Keratinocyte (primary cell): Measurements from ENCODE around the gene RAB6A. TPM values are rescaled to one million over a fixed set of nuclear protein-coding genes. Genes with fewer than 3 reads are reported as not detected.
A peak's percentile ranks its signal among the peaks of the same experiment; 100 is the strongest.

ENCODE experiments used
- DNase-seq: peaks from one replicate; pipeline ENCODE4 v3.0.0-alpha.2; 2011; ENCODE audit warnings: low read depth, missing footprints, low spot score
- FAIRE-seq: peaks from 2 replicates; lab custom pipeline; 2011; peaks lifted over from hg19 to GRCh38; lab: Jason Lieb, UNC
- H2AFZ ChIP-seq: 2 replicates; pipeline ENCODE4 v1.6.0; 2012; ENCODE audit warnings: low read length, control low read depth, inconsistent platforms; ENCODE audit not compliant: control insufficient read depth
- H3K27ac ChIP-seq: 2 replicates; pipeline ENCODE4 v1.5.1; 2011; ENCODE audit warnings: low read length; ENCODE audit not compliant: control insufficient read depth, insufficient read depth
- H3K27me3 ChIP-seq: 3 replicates; pipeline ENCODE4 v1.6.0; 2011; ENCODE audit warnings: low read length; ENCODE audit not compliant: control insufficient read depth, insufficient read depth; ENCODE audit errors: extremely low read depth
- H3K36me3 ChIP-seq, 2 experiments: 2 replicates in 1 of 2; 3 replicates in 1 of 2; pipeline ENCODE4 v1.5.1; 2011; ENCODE audit warnings: low read length in 2 of 2, mild to moderate bottlenecking in 1 of 2; ENCODE audit not compliant: control insufficient read depth in 2 of 2, insufficient read depth in 2 of 2; ENCODE audit errors: extremely low read depth in 1 of 2
- H3K4me1 ChIP-seq: 3 replicates; pipeline ENCODE4 v1.5.1; 2011; ENCODE audit warnings: low read length; ENCODE audit not compliant: control insufficient read depth, insufficient read depth; ENCODE audit errors: extremely low read depth
- H3K4me2 ChIP-seq: 3 replicates; pipeline ENCODE4 v1.6.0; 2011; ENCODE audit warnings: low read depth, low read length; ENCODE audit not compliant: control insufficient read depth, insufficient read depth; ENCODE audit errors: extremely low read depth
- H3K4me3 ChIP-seq, 3 experiments: fragments of 200-600 bp in 1 of 3; sonication (generic) in 1 of 3; 2 replicates in 2 of 3; 3 replicates in 1 of 3; pipeline ENCODE4 v1.5.1; 2011 to 2016; ENCODE audit warnings: low read length in 3 of 3, mild to moderate bottlenecking in 3 of 3, control low read depth in 2 of 3, inconsistent platforms in 1 of 3, low read depth in 1 of 3, mixed read lengths in 1 of 3, mixed run types in 1 of 3, moderate library complexity in 1 of 3; ENCODE audit not compliant: control insufficient read depth in 2 of 3, insufficient read depth in 2 of 3; ENCODE audit errors: extremely low read depth in 1 of 3
- H3K79me2 ChIP-seq: 2 replicates; pipeline ENCODE4 v1.6.0; 2012; ENCODE audit warnings: low read length; ENCODE audit not compliant: control insufficient read depth, insufficient read depth
- H3K9ac ChIP-seq: 3 replicates; pipeline ENCODE4 v1.6.0; 2011; ENCODE audit warnings: low read length; ENCODE audit not compliant: control insufficient read depth, insufficient read depth; ENCODE audit errors: extremely low read depth
- H3K9me1 ChIP-seq: 3 replicates; pipeline ENCODE4 v1.6.0; 2011; ENCODE audit warnings: low read length; ENCODE audit not compliant: control insufficient read depth, insufficient read depth; ENCODE audit errors: extremely low read depth
- H3K9me3 ChIP-seq: 2 replicates; pipeline ENCODE4 v1.5.1; 2012; ENCODE audit warnings: low read depth, low read length; ENCODE audit not compliant: control insufficient read depth
- H4K20me1 ChIP-seq: 3 replicates; pipeline ENCODE4 v1.6.0; 2011; ENCODE audit warnings: low read length; ENCODE audit not compliant: control insufficient read depth, insufficient read depth; ENCODE audit errors: extremely low read depth
- CTCF ChIP-seq, 3 experiments: IDR thresholded peaks in 1 of 3; conservative IDR thresholded peaks in 1 of 3; optimal IDR thresholded peaks in 1 of 3; 2 replicates in 2 of 3; 3 replicates in 1 of 3; pipeline versions ENCODE3 to v1.5.1; 2011; ENCODE audit warnings: low read length in 3 of 3, mild to moderate bottlenecking in 3 of 3, moderate library complexity in 2 of 3, control low read depth in 1 of 3, inconsistent platforms in 1 of 3; ENCODE audit not compliant: insufficient read depth in 2 of 3; ENCODE audit errors: extremely low read depth in 1 of 3
- EZH2 ChIP-seq: IDR thresholded peaks from one replicate; pipeline ENCODE4 v1.6.1; 2012; ENCODE audit warnings: inconsistent platforms, mild to moderate bottlenecking, low read length, moderate library complexity
- dilution Hi-C: fragments of 300-500 bp; cut with MboI; formaldehyde crosslinking; loops from one replicate; pipeline ENCODE4 v1.7.0; 2020; ENCODE audit warnings: low sequenced_read_pairs; ENCODE audit not compliant: extremely low pct_ligation_motif_present
- polyA plus RNA-seq, 5 experiments: library from polyadenylated mRNA; depleted of rRNA in 3 of 5; stranded (reverse) in 3 of 5; stranded (forward) in 1 of 5; unstranded in 1 of 5; fragments of >200 nt; gene quantifications; 1 replicate in 1 of 5; 2 replicates in 3 of 5; 3 replicates in 1 of 5; pipeline versions ENCODE4 v1.2.1 to v1.2.3, GENCODE V29; 2011 to 2012; ENCODE audit warnings: missing spikeins in 2 of 5, low read depth in 1 of 5, low replicate concordance in 1 of 5

Gene RAB6A
- polyA plus RNA-seq, 1 donor (not counting 4 experiments of a cell fraction or from before 2014, with no cell fraction given), result 142 TPM

GRCh38 chr11:73645972-73646631, 114.8 kb downstream of the RAB6A start, which contains the start of gene PLEKHB1:
Gene PLEKHB1, plus strand, starts transcription at chr11:73646581. Its CDS starts 28 bp downstream, at chr11:73646609.
- H2AFZ ChIP-seq, result no peak within 1 kb of the TSS

GRCh38 chr11:73645121-73645969, 115.5 kb downstream of the RAB6A start:
- H3K9me1 ChIP-seq, result no peaks in the 10 kb centered on the region
- no peak overlapping the region for H2AFZ ChIP-seq

More at GRCh38 chr11:73645972-73646631, 114.8 kb downstream of the RAB6A start, which contains the start of gene PLEKHB1:
- Histone ChIP-seq H4K20me1 (no peaks in the 10 kb centered on the region), H3K4me2 (peak within 1 kb of the TSS; percentile 55), H3K4me3 (peak within 1 kb of the TSS in 1 of 3 experiments; percentile 49), H3K9ac (no peak within 1 kb of the TSS), H3K9me1 (no peaks in the 10 kb centered on the region), H3K27ac (no peak within 1 kb of the TSS), H3K79me2 (no peaks in the 10 kb centered on the region), H3K36me3 (no peaks in the 10 kb centered on the region), H3K27me3 (peaks cover 26% of the 10 kb centered on the region), H3K4me1 (peaks cover 14% of the 10 kb centered on the region), H3K9me3 (no peaks in the 10 kb centered on the region)
- TF ChIP-seq CTCF (optimal IDR thresholded peaks at IDR 0.05 in 1 of 3, IDR thresholded peaks at IDR 0.05 in 1 of 3, conservative IDR thresholded peaks at IDR 0.05 in 1 of 3; ENCODE audit: extremely low read depth in 1 of 3, insufficient read depth in 2 of 3, low read length in 3 of 3), result no peak
- TF ChIP-seq EZH2, result no peak
- dilution Hi-C loops, result no loop called here
- no peak for DNase-seq
- no peak for FAIRE-seq

More at GRCh38 chr11:73645121-73645969, 115.5 kb downstream of the RAB6A start:
- Histone ChIP-seq H4K20me1 (no peaks in the 10 kb centered on the region), H3K79me2 (no peaks in the 10 kb centered on the region), H3K36me3 (no peaks in the 10 kb centered on the region), H3K27me3 (peaks cover 26% of the 10 kb centered on the region), H3K4me1 (peaks cover 14% of the 10 kb centered on the region), H3K9ac (no peak overlapping the region), H3K4me2 (peak overlapping the region; percentile 38), H3K9me3 (no peaks in the 10 kb centered on the region), H3K4me3 (peak overlapping the region in 1 of 3 experiments; percentile 49), H3K27ac (no peak overlapping the region)
- TF ChIP-seq EZH2 (no peak), CTCF (optimal IDR thresholded peaks at IDR 0.05 in 1 of 3, IDR thresholded peaks at IDR 0.05 in 1 of 3, conservative IDR thresholded peaks at IDR 0.05 in 1 of 3; ENCODE audit: extremely low read depth in 1 of 3, insufficient read depth in 2 of 3, low read length in 3 of 3) (no peak)
- FAIRE-seq, result no peak
- DNase-seq, result no peak
- dilution Hi-C loops, result no loop called here
